Astrocyte (in vitro differentiated cells and primary cell): ENCODE results near the gene KCNJ13. TPM values are rescaled to one million over a fixed set of nuclear protein-coding genes. Genes with fewer than 3 reads are reported as not detected.

Experiments used
- DNase-seq: peaks from one replicate; pipeline ENCODE4 v3.0.0-alpha.2; 2010; ENCODE audit warnings: low read depth
- FAIRE-seq: peaks from 2 replicates; lab custom pipeline; 2011; peaks lifted over from hg19 to GRCh38; lab: Jason Lieb, UNC
- H2AFZ ChIP-seq: 2 replicates; pipeline ENCODE4 v1.6.0; 2012; ENCODE audit warnings: low read depth, low read length, inconsistent platforms
- H3K27ac ChIP-seq: 2 replicates; pipeline ENCODE4 v1.5.1; 2011; ENCODE audit warnings: low read depth, low read length, inconsistent platforms
- H3K27me3 ChIP-seq: 2 replicates; pipeline ENCODE4 v1.6.0; 2011; ENCODE audit warnings: low read length, inconsistent platforms; ENCODE audit not compliant: insufficient read depth
- H3K36me3 ChIP-seq: 2 replicates; pipeline ENCODE4 v1.5.1; 2011; ENCODE audit warnings: low read length, inconsistent platforms; ENCODE audit not compliant: insufficient read depth
- H3K4me1 ChIP-seq: 2 replicates; pipeline ENCODE4 v1.5.1; 2011; ENCODE audit warnings: low read length, inconsistent platforms; ENCODE audit not compliant: insufficient read depth
- H3K4me2 ChIP-seq: 2 replicates; pipeline ENCODE4 v1.6.0; 2012; ENCODE audit warnings: low read length, inconsistent platforms
- H3K4me3 ChIP-seq: 2 replicates; pipeline ENCODE4 v1.5.1; 2011; ENCODE audit warnings: low read depth, mild to moderate bottlenecking, low read length, inconsistent platforms; ENCODE audit not compliant: insufficient read depth
- H3K79me2 ChIP-seq: 2 replicates; pipeline ENCODE4 v1.6.0; 2012; ENCODE audit warnings: mild to moderate bottlenecking, low read length, inconsistent platforms; ENCODE audit not compliant: insufficient read depth
- H3K9ac ChIP-seq: 2 replicates; pipeline ENCODE4 v1.6.0; 2012; ENCODE audit warnings: mild to moderate bottlenecking, low read length, inconsistent platforms
- H3K9me3 ChIP-seq: 2 replicates; pipeline ENCODE4 v1.5.1; 2012; ENCODE audit warnings: low read depth, mild to moderate bottlenecking, low read length, inconsistent platforms; ENCODE audit not compliant: insufficient read depth
- H4K20me1 ChIP-seq: 2 replicates; pipeline ENCODE4 v1.6.0; 2012; ENCODE audit warnings: low read length, inconsistent platforms; ENCODE audit not compliant: insufficient read depth
- H3K27ac Mint-ChIP-seq: one replicate; pipeline ENCODE4 v1.8.0; 2021; ENCODE audit warnings: mild to moderate bottlenecking, mixed read lengths; ENCODE audit not compliant: unreplicated experiment
- H3K27me3 Mint-ChIP-seq: one replicate; pipeline ENCODE4 v1.8.0; 2021; ENCODE audit warnings: low read depth, mixed read lengths; ENCODE audit not compliant: unreplicated experiment
- H3K36me3 Mint-ChIP-seq: one replicate; pipeline ENCODE4 v1.8.0; 2021; ENCODE audit warnings: low read depth, mixed read lengths; ENCODE audit not compliant: unreplicated experiment
- H3K4me1 Mint-ChIP-seq: one replicate; pipeline ENCODE4 v1.8.0; 2021; ENCODE audit warnings: low read depth, mixed read lengths; ENCODE audit not compliant: unreplicated experiment
- H3K4me3 Mint-ChIP-seq: one replicate; pipeline ENCODE4 v1.8.0; 2021; ENCODE audit warnings: mild to moderate bottlenecking, moderate library complexity, mixed read lengths; ENCODE audit not compliant: unreplicated experiment
- H3K9me3 Mint-ChIP-seq: one replicate; pipeline ENCODE4 v1.8.0; 2021; ENCODE audit warnings: mild to moderate bottlenecking, mixed read lengths; ENCODE audit not compliant: unreplicated experiment
- EZH2 ChIP-seq: IDR thresholded peaks from 2 replicates; pipeline ENCODE4 v1.6.1; 2012; ENCODE audit warnings: mild to moderate bottlenecking, low read length, inconsistent platforms; ENCODE audit not compliant: insufficient read depth
- total RNA-seq: library from RNA; stranded (reverse); gene quantifications from 2 replicates; pipeline ENCODE4 v1.2.1, GENCODE V29; 2021
- TF ChIP-seq, protein P1 (sequence below): IDR thresholded peaks from 2 replicates; pipeline ENCODE4 v1.5.1; 2011; ENCODE audit warnings: low read depth, mild to moderate bottlenecking, inconsistent platforms, low read length, moderate library complexity; ENCODE audit not compliant: insufficient read depth

KCNJ13 gene
- total RNA-seq, 1 donor from 2014 or later: not detected

DNA sequence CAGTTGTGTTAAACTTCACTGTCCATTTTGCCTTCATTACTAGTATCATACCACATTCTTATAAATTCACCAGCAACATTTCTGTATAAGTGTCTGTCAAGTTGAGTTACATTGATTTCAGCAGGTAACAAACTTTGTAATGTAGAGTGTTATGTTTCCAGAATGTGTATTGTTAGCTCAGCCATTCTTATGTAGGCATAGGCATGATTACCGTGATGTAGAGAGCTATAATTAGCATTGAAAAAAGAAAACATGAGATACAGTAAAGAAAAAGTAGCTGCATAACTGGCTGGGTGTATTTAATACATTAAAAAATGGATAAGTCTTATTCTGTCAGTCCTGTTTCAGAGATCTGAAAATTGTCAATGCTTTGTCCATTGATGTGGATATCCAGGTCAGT is 8.5 kb downstream of the KCNJ13 start:
- Histone ChIP-seq H3K79me2 (no peaks in the 10 kb centered on the region), H3K4me1 (no peaks in the 10 kb centered on the region), H3K9me3 (no peaks in the 10 kb centered on the region), H3K4me3 (no peak overlapping the region), H3K27ac (no peak overlapping the region), H2AFZ (no peak overlapping the region), H4K20me1 (peaks cover 4% of the 10 kb centered on the region), H3K4me2 (no peak overlapping the region), H3K36me3 (peaks cover 31% of the 10 kb centered on the region), H3K27me3 (no peaks in the 10 kb centered on the region), H3K9ac (no peak overlapping the region)
- Mint-ChIP-seq H3K27ac (no peak overlapping the region), H3K4me1 (no peaks in the 10 kb centered on the region), H3K27me3 (no peaks in the 10 kb centered on the region), H3K4me3 (no peak overlapping the region), H3K36me3 (peaks cover 6% of the 10 kb centered on the region), H3K9me3 (no peaks in the 10 kb centered on the region)
- TF ChIP-seq, protein P1, sequence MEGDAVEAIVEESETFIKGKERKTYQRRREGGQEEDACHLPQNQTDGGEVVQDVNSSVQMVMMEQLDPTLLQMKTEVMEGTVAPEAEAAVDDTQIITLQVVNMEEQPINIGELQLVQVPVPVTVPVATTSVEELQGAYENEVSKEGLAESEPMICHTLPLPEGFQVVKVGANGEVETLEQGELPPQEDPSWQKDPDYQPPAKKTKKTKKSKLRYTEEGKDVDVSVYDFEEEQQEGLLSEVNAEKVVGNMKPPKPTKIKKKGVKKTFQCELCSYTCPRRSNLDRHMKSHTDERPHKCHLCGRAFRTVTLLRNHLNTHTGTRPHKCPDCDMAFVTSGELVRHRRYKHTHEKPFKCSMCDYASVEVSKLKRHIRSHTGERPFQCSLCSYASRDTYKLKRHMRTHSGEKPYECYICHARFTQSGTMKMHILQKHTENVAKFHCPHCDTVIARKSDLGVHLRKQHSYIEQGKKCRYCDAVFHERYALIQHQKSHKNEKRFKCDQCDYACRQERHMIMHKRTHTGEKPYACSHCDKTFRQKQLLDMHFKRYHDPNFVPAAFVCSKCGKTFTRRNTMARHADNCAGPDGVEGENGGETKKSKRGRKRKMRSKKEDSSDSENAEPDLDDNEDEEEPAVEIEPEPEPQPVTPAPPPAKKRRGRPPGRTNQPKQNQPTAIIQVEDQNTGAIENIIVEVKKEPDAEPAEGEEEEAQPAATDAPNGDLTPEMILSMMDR: no peak
- no peak for TF ChIP-seq EZH2
- DNase-seq: no peak
- peak; percentile 72 for FAIRE-seq

DNA sequence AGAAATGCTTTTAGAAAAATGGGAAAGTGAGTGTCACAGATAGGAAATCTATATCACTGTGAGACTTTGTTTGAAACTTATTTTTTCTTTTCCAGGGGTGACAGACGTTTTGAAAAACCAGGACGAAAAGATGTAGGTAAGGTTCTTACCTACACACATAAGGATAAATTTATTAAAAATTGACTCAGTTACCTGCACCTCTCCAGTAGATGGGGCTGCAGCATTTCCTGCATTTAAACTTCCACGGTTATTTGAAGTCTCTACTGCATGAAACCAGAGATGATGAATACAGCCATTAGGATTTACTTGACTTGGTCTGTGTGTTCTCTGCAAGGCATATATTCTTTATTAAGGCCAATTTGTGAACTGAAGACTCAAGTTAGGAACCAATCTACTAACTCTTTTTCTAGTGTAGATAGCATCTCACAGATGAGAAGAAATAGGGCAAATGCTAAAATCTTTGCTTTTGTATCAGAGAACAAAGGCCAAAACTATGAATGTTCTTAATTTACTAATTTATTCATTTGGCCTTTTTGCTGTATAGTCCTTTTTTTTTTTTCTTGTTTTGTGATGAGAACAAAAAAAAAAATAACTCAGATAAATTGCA is 15.0 kb downstream of the KCNJ13 start:
- DNase-seq (peak; percentile 27), FAIRE-seq (no peak)
- no peak overlapping the region for H3K27ac Mint-ChIP-seq

DNA sequence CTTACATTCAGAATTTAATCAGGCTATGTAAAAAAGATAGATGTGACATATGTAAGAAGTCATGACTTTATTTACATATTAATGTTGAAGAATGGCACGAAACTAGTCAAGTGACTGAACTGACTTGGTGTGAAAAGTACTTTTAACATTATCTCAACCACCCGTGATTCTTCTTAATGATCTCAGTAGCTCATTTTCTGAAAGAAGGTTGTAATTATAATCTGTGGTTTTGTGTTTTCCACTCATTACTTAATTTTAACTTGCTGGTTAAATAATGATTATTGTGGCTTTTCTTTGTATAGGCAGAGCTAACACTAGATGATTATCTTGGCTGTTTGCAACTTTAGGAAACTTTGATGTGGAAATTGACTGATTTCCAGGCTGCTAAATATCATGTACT is 18.5 kb downstream of the KCNJ13 start:
- H3K36me3 ChIP-seq: peaks cover 22% of the 10 kb centered on the region
- no peaks in the 10 kb centered on the region for H3K27me3 Mint-ChIP-seq

More for the DNA sequence above, 15.0 kb downstream of the KCNJ13 start:
- H3K4me1 ChIP-seq: no peaks in the 10 kb centered on the region
- no peaks in the 10 kb centered on the region for H3K27me3 ChIP-seq
- TF ChIP-seq EZH2: no peak
- TF ChIP-seq, protein P1: peak; percentile 64
- no peaks in the 10 kb centered on the region for H3K9me3 ChIP-seq
- no peak overlapping the region for H3K4me3 ChIP-seq
- peaks cover 29% of the 10 kb centered on the region for H3K36me3 ChIP-seq
- Mint-ChIP-seq H3K9me3 (no peaks in the 10 kb centered on the region), H3K27me3 (no peaks in the 10 kb centered on the region), H3K4me3 (no peak overlapping the region), H3K36me3 (no peaks in the 10 kb centered on the region), H3K4me1 (no peaks in the 10 kb centered on the region)
- H3K4me2 ChIP-seq: no peak overlapping the region
- H3K27ac ChIP-seq: no peak overlapping the region
- H4K20me1 ChIP-seq: peaks cover 10% of the 10 kb centered on the region
- no peak overlapping the region for H2AFZ ChIP-seq
- H3K9ac ChIP-seq: no peak overlapping the region
- H3K79me2 ChIP-seq: no peaks in the 10 kb centered on the region

More for the DNA sequence above, 18.5 kb downstream of the KCNJ13 start:
- no peak for FAIRE-seq
- Histone ChIP-seq H3K27ac (no peak overlapping the region), H2AFZ (no peak overlapping the region), H4K20me1 (peaks cover 11% of the 10 kb centered on the region), H3K79me2 (no peaks in the 10 kb centered on the region), H3K4me2 (no peak overlapping the region), H3K9ac (no peak overlapping the region), H3K4me3 (no peak overlapping the region), H3K27me3 (no peaks in the 10 kb centered on the region), H3K9me3 (no peaks in the 10 kb centered on the region), H3K4me1 (no peaks in the 10 kb centered on the region)
- Mint-ChIP-seq H3K4me1 (no peaks in the 10 kb centered on the region), H3K9me3 (no peaks in the 10 kb centered on the region), H3K27ac (no peak overlapping the region), H3K4me3 (no peak overlapping the region), H3K36me3 (no peaks in the 10 kb centered on the region)
- no peak for TF ChIP-seq EZH2
- TF ChIP-seq, protein P1: no peak
- no peak for DNase-seq
